MM.1S (cell line): Measurements from ENCODE around the gene HBE1.
"Not testable (repeated sequence)": the region's sequence is repeated elsewhere in the genome, so short reads cannot be mapped to it uniquely, and the experiment has no call there.

ENCODE experiments used
- DNase-seq: peaks from one replicate; pipeline ENCODE4 v3.0.0-alpha.2; 2015
- H2AFZ ChIP-seq: fragments of 300-600 bp; sonication (generic); 2 replicates; pipeline ENCODE4 v1.6.0; 2016; ENCODE audit warnings: antibody characterized with exemption, low read length
- H3F3A ChIP-seq: fragments of 300-600 bp; sonication (generic); 2 replicates; pipeline ENCODE4 v1.6.1; 2016; ENCODE audit warnings: mild to moderate bottlenecking, antibody characterized with exemption, low read length, moderate library complexity, mixed read lengths; ENCODE audit not compliant: insufficient read depth
- H3K27ac ChIP-seq: fragments of 300-600 bp; sonication (generic); 2 replicates; pipeline ENCODE4 v1.5.1; 2016; ENCODE audit warnings: mild to moderate bottlenecking, low read length
- H3K27me3 ChIP-seq: fragments of 300-600 bp; sonication (generic); replicated peaks from 2 replicates; pipeline ENCODE4 v1.6.0; 2016; ENCODE audit warnings: low read length; ENCODE audit not compliant: insufficient read depth
- H3K36me3 ChIP-seq: fragments of 300-600 bp; sonication (generic); replicated peaks from 2 replicates; pipeline ENCODE4 v1.6.1; 2016; ENCODE audit warnings: mild to moderate bottlenecking, low read length, mixed read lengths; ENCODE audit not compliant: insufficient read depth
- H3K4me1 ChIP-seq: fragments of 300-600 bp; sonication (generic); 2 replicates; pipeline ENCODE4 v1.6.1; 2016; ENCODE audit warnings: low read length, mixed read lengths
- H3K4me2 ChIP-seq: fragments of 300-600 bp; sonication (generic); 2 replicates; pipeline ENCODE4 v1.6.0; 2016; ENCODE audit warnings: low read depth, low read length
- H3K4me3 ChIP-seq: fragments of 300-600 bp; sonication (generic); 2 replicates; pipeline ENCODE4 v1.5.1; 2016; ENCODE audit warnings: low read length, mixed read lengths
- H3K79me2 ChIP-seq: fragments of 300-600 bp; sonication (generic); 2 replicates; pipeline ENCODE4 v1.6.1; 2016; ENCODE audit warnings: mixed run types, low read length, mixed read lengths
- H3K9ac ChIP-seq: fragments of 300-600 bp; sonication (generic); 2 replicates; pipeline ENCODE4 v1.6.1; 2016; ENCODE audit warnings: low read length, mixed read lengths
- H3K9me2 ChIP-seq: fragments of 300-600 bp; sonication (generic); replicated peaks from 2 replicates; pipeline ENCODE4 v1.6.1; 2016; ENCODE audit warnings: mild to moderate bottlenecking, low read length, mixed read lengths; ENCODE audit not compliant: insufficient read depth
- H3K9me3 ChIP-seq: fragments of 300-600 bp; sonication (generic); replicated peaks from 2 replicates; pipeline ENCODE4 v1.6.1; 2016; ENCODE audit warnings: mild to moderate bottlenecking, low read length, mixed read lengths; ENCODE audit not compliant: insufficient read depth
- H4K20me1 ChIP-seq: fragments of 300-600 bp; sonication (generic); 2 replicates; pipeline ENCODE4 v1.6.1; 2016; ENCODE audit warnings: mild to moderate bottlenecking, low read length, moderate library complexity, mixed read lengths; ENCODE audit not compliant: insufficient read depth
- EZH2 ChIP-seq: fragments of 300-600 bp; sonication (generic); optimal IDR thresholded peaks from 2 replicates; pipeline ENCODE3; 2017; ENCODE audit warnings: low read depth, mild to moderate bottlenecking, antibody characterized with exemption, low read length, mixed read lengths
- EZH2phosphoT487 ChIP-seq: fragments of 300-600 bp; sonication (generic); IDR thresholded peaks from 2 replicates; pipeline ENCODE4 v1.6.1; 2018; ENCODE audit warnings: antibody characterized with exemption, low read length
- TF ChIP-seq, protein P1 (sequence below): fragments of 300-600 bp; sonication (generic); IDR thresholded peaks from 2 replicates; pipeline ENCODE4 v1.5.1; 2016; ENCODE audit warnings: antibody characterized with exemption, low read length, mixed read lengths

Gene HBE1

DNA sequence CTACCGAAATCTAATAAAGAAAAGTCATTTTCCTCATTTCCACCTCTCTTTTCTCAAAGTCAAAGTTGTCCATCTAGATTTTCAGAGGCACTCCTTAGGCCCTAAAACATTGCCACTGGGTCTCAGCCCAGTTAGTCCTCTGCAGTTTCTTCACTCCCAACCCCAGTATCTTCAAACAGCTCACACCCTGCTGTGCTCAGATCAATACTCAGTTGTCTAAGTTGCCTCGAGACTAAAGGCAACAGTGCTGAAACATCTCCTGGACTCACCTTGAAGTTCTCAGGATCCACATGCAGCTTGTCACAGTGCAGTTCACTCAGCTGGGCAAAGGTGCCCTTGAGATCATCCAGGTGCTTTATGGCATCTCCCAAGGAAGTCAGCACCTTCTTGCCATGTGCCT lies 15.7 kb downstream of the HBE1 start:
- not testable (repeated sequence) for H4K20me1 ChIP-seq, H3K4me1 ChIP-seq, H3K9me2 ChIP-seq, H3K27ac ChIP-seq, H3K79me2 ChIP-seq, H3K9ac ChIP-seq, H2AFZ ChIP-seq, H3K4me2 ChIP-seq, DNase-seq, H3K36me3 ChIP-seq, H3K9me3 ChIP-seq, H3F3A ChIP-seq, H3K4me3 ChIP-seq, H3K27me3 ChIP-seq

DNA sequence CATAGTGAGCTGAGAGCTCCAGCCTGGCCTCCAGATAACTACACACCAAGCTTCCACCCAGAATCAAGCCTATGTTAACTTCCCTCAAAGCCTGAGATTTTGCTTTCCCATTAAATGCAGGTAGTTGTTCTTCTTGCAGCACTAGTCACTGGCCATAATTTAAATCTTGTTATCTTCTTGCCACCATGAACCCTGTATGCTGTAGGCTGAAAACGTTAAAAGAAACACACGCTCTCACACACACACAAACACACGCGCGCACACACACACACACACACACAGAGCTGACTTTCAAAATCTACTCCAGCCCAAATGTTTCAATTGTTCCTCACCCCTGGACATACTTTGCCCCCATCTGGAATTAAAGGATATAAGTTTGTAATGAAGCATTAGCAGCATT lies 16.3 kb downstream of the HBE1 start:
- not testable (repeated sequence) for H3K27me3 ChIP-seq, H3K4me1 ChIP-seq, H3F3A ChIP-seq, H3K36me3 ChIP-seq, DNase-seq, H3K9me2 ChIP-seq, H4K20me1 ChIP-seq, H3K9me3 ChIP-seq, H3K9ac ChIP-seq, H2AFZ ChIP-seq, H3K79me2 ChIP-seq, H3K4me2 ChIP-seq, H3K27ac ChIP-seq, H3K4me3 ChIP-seq

DNA sequence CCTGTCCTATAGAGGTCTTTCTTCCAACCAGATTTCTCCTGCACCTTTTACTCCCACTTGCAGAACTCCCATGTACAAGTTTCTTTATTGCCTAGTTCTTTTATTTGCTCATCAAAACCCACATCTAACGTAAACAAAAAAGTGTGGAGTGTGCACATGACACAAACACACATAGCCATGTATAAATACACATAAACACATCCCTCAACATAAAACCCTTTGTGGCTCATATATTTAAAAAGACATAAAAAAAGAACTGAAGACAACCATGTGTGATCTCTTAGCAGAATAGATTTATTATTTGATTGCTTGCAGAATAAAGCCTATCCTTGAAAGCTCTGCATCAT lies 16.9 kb downstream of the HBE1 start:
- Histone ChIP-seq H2AFZ (no peak overlapping the region), H3K9me3 (no peaks in the 10 kb centered on the region), H4K20me1 (no peaks in the 10 kb centered on the region), H3K27me3 (no peaks in the 10 kb centered on the region), H3K36me3 (no peaks in the 10 kb centered on the region), H3K4me3 (no peak overlapping the region), H3K79me2 (no peaks in the 10 kb centered on the region), H3K4me2 (no peak overlapping the region), H3K4me1 (no peaks in the 10 kb centered on the region), H3F3A (no peaks in the 10 kb centered on the region), H3K9me2 (no peaks in the 10 kb centered on the region), H3K27ac (no peak overlapping the region), H3K9ac (no peak overlapping the region)
- DNase-seq, result no peak
- no peak for TF ChIP-seq EZH2
- TF ChIP-seq, protein P1, sequence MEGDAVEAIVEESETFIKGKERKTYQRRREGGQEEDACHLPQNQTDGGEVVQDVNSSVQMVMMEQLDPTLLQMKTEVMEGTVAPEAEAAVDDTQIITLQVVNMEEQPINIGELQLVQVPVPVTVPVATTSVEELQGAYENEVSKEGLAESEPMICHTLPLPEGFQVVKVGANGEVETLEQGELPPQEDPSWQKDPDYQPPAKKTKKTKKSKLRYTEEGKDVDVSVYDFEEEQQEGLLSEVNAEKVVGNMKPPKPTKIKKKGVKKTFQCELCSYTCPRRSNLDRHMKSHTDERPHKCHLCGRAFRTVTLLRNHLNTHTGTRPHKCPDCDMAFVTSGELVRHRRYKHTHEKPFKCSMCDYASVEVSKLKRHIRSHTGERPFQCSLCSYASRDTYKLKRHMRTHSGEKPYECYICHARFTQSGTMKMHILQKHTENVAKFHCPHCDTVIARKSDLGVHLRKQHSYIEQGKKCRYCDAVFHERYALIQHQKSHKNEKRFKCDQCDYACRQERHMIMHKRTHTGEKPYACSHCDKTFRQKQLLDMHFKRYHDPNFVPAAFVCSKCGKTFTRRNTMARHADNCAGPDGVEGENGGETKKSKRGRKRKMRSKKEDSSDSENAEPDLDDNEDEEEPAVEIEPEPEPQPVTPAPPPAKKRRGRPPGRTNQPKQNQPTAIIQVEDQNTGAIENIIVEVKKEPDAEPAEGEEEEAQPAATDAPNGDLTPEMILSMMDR, result no peak

DNA sequence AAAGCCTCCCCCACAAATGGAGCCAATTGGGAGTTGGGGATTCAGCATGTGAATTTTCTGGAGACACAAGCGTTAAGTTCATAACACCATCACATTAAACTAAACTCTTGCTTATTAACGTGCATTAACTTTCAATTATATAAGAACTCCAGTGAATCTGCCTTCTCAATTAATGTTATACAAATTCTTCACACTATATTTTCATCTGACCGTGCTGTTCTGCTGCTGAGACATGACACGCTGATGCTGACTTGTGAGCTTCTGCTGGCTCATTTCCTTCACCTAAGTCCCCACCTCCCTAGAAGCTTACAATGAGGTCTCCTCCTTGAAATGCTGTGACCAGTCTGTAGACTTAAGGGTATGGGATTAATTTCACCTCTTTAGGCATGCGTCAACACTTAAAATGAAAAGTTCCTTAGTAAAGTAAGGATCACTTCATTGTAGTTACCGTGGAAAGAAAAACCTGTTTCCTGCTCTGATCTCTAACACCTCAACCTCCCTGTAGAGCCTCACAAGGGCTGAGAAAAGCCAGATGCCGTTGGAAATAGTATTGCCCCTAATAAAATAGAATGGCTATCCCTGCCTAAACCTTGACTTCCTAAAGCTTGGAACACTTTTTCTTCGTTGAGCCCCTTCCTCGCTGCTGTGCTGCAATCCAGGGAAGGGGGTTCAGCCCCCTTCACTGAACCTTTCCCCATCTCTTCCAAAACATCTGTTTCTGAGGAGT lies 17.4 kb downstream of the HBE1 start:
- no peak for TF ChIP-seq EZH2phosphoT487
- TF ChIP-seq, protein P1, result no peak
- TF ChIP-seq EZH2, result no peak
- no peaks in the 10 kb centered on the region for H4K20me1 ChIP-seq

More for the DNA sequence above, 17.4 kb downstream of the HBE1 start:
- H3K9ac ChIP-seq, result no peak overlapping the region
- no peaks in the 10 kb centered on the region for H3F3A ChIP-seq
- no peak for DNase-seq
- no peaks in the 10 kb centered on the region for H3K9me3 ChIP-seq
- no peak overlapping the region for H3K27ac ChIP-seq
- no peaks in the 10 kb centered on the region for H3K9me2 ChIP-seq
- no peaks in the 10 kb centered on the region for H3K4me1 ChIP-seq
- no peak overlapping the region for H2AFZ ChIP-seq
- H3K27me3 ChIP-seq, result no peaks in the 10 kb centered on the region
- no peaks in the 10 kb centered on the region for H3K79me2 ChIP-seq
- H3K36me3 ChIP-seq, result no peaks in the 10 kb centered on the region
- H3K4me2 ChIP-seq, result no peak overlapping the region
- no peak overlapping the region for H3K4me3 ChIP-seq
